Measurements from ENCODE around the gene DMBX1. TPM values are rescaled to one million over a fixed set of nuclear protein-coding genes. Genes with fewer than 3 reads are reported as not detected.

DMBX1 gene
- total and polyA plus RNA-seq, 2 experiments from 2014 or later, result not detected

GRCh38 chr1:46517010-46517600 is 27.5 kb downstream of the DMBX1 start:
- DNase-seq (ENCODE audit: low read depth in 1 of 2, low spot score in 1 of 2), result peak in 1 of 2 donors; percentile 34
- Histone ChIP-seq H3K9me3 (ENCODE audit: low read depth) (no peaks in the 10 kb centered on the region), H3K4me3 (no peak overlapping the region), H3K36me3 (no peaks in the 10 kb centered on the region), H3K4me1 (ENCODE audit: low read depth) (peaks cover 11% of the 10 kb centered on the region), H3K27me3 (no peaks in the 10 kb centered on the region), H3K27ac (no peak overlapping the region)
- no peak for TF ChIP-seq CTCF (IDR thresholded peaks at IDR 0.05; ENCODE audit: low read depth, low read length)

- DNase-seq (ENCODE audit: low read depth in 1 of 2, low spot score in 1 of 2), result no peak
- no peak overlapping the region for H3K4me3 ChIP-seq
- no peaks in the 10 kb centered on the region for H3K36me3 ChIP-seq
- no peaks in the 10 kb centered on the region for H3K27me3 ChIP-seq
- no peak overlapping the region for H3K27ac ChIP-seq
- TF ChIP-seq CTCF (IDR thresholded peaks at IDR 0.05; ENCODE audit: low read depth, low read length), result no peak
- H3K9me3 ChIP-seq (ENCODE audit: low read depth), result no peaks in the 10 kb centered on the region
- H3K4me1 ChIP-seq (ENCODE audit: low read depth), result peaks cover 11% of the 10 kb centered on the region
Measured at GRCh38 chr1:46517932-46518498, 28.4 kb downstream of the DMBX1 start.

GRCh38 chr1:46519209-46519608 is 29.6 kb downstream of the DMBX1 start:
- TF ChIP-seq CTCF (IDR thresholded peaks at IDR 0.05; ENCODE audit: low read depth, low read length), result no peak

GRCh38 chr1:46520063-46520911 is 30.7 kb downstream of the DMBX1 start:
- Histone ChIP-seq H3K4me1 (ENCODE audit: low read depth) (peaks cover 11% of the 10 kb centered on the region), H3K36me3 (no peaks in the 10 kb centered on the region), H3K27me3 (peaks cover 13% of the 10 kb centered on the region), H3K4me3 (no peak overlapping the region), H3K27ac (peak overlapping the region; percentile 39), H3K9me3 (ENCODE audit: low read depth) (no peaks in the 10 kb centered on the region)
- peak; percentile 72 to 82 for DNase-seq (ENCODE audit: low read depth in 1 of 2, low spot score in 1 of 2)
- no peak for TF ChIP-seq CTCF (IDR thresholded peaks at IDR 0.05; ENCODE audit: low read depth, low read length)

More at GRCh38 chr1:46519209-46519608, 29.6 kb downstream of the DMBX1 start:
- no peak overlapping the region for H3K4me3 ChIP-seq
- DNase-seq (ENCODE audit: low read depth in 1 of 2, low spot score in 1 of 2), result no peak
- H3K9me3 ChIP-seq (ENCODE audit: low read depth), result no peaks in the 10 kb centered on the region
- H3K27ac ChIP-seq, result no peak overlapping the region
- H3K4me1 ChIP-seq (ENCODE audit: low read depth), result peaks cover 11% of the 10 kb centered on the region
- peaks cover 3% of the 10 kb centered on the region for H3K27me3 ChIP-seq
- H3K36me3 ChIP-seq, result no peaks in the 10 kb centered on the region

- Histone ChIP-seq H3K27me3 (peaks cover 25% of the 10 kb centered on the region), H3K36me3 (no peaks in the 10 kb centered on the region), H3K4me1 (ENCODE audit: low read depth) (peaks cover 11% of the 10 kb centered on the region), H3K9me3 (ENCODE audit: low read depth) (no peaks in the 10 kb centered on the region), H3K27ac (no peak overlapping the region), H3K4me3 (no peak overlapping the region)
- TF ChIP-seq CTCF (IDR thresholded peaks at IDR 0.05; ENCODE audit: low read depth, low read length), result no peak
- DNase-seq (ENCODE audit: low read depth in 1 of 2, low spot score in 1 of 2), result no peak
Measured at GRCh38 chr1:46521414-46521813, 31.8 kb downstream of the DMBX1 start.

Data from cardiac muscle cell (in vitro differentiated cells and primary cell).